HepG2 (cell line): Measurements from ENCODE around the gene ZNF644. TPM values are rescaled to one million over a fixed set of nuclear protein-coding genes. Genes with fewer than 3 reads are reported as not detected.

Experiments
- CENPX ChIP-seq: sonication (generic); formaldehyde crosslinking; IDR thresholded peaks from 2 replicates; pipeline ENCODE4 v1.9.0; 2021; ENCODE audit warnings: mild to moderate bottlenecking, missing genetic modification reagents, moderate library complexity
- HBP1 ChIP-seq: IDR thresholded peaks from 2 replicates; pipeline ENCODE4 v1.6.1; 2016; ENCODE audit warnings: low read depth, control low read depth
- NFATC3 ChIP-seq: sonication (generic); formaldehyde crosslinking; IDR thresholded peaks from 2 replicates; pipeline ENCODE4 v1.5.1; 2020; ENCODE audit warnings: mild to moderate bottlenecking, missing genetic modification reagents
- NR1H2 ChIP-seq: sonication (generic); formaldehyde crosslinking; IDR thresholded peaks from 2 replicates; pipeline ENCODE4 v1.8.1; 2022; ENCODE audit warnings: low read depth, missing genetic modification reagents, borderline replicate concordance
- PAWR ChIP-seq: sonication (generic); formaldehyde crosslinking; IDR thresholded peaks from 2 replicates; pipeline ENCODE4 v1.4.0; 2020; ENCODE audit warnings: missing genetic modification reagents, mild to moderate bottlenecking, borderline replicate concordance
- PHF21A ChIP-seq: sonication (generic); formaldehyde crosslinking; IDR thresholded peaks from 2 replicates; pipeline ENCODE4 v1.5.0; 2020; ENCODE audit warnings: mild to moderate bottlenecking, missing genetic modification reagents
- PREB ChIP-seq: sonication (generic); formaldehyde crosslinking; IDR thresholded peaks from 2 replicates; pipeline ENCODE4 v1.4.0; 2020; ENCODE audit warnings: missing genetic modification reagents
- SRY ChIP-seq: sonication (generic); formaldehyde crosslinking; IDR thresholded peaks from 2 replicates; pipeline ENCODE4 v1.8.0; 2022; ENCODE audit warnings: mild to moderate bottlenecking, missing genetic modification reagents
- TEAD3 ChIP-seq: optimal IDR thresholded peaks from 2 replicates; pipeline ENCODE3; 2016; ENCODE audit warnings: borderline replicate concordance
- ZBTB46 ChIP-seq: sonication (generic); formaldehyde crosslinking; IDR thresholded peaks from 2 replicates; pipeline ENCODE4 v1.4.0; 2020; ENCODE audit warnings: mild to moderate bottlenecking, missing genetic modification reagents, borderline replicate concordance
- ZFP36L1 ChIP-seq: sonication (generic); formaldehyde crosslinking; IDR thresholded peaks from 2 replicates; pipeline ENCODE4 v1.8.0; 2022; ENCODE audit warnings: mild to moderate bottlenecking, missing genetic modification reagents, moderate library complexity
- ZFX ChIP-seq: sonication (generic); formaldehyde crosslinking; IDR thresholded peaks from 2 replicates; pipeline ENCODE4 v1.4.0; 2020; ENCODE audit warnings: mild to moderate bottlenecking, low read depth, missing genetic modification reagents, moderate library complexity
- ZNF235 ChIP-seq: sonication (generic); formaldehyde crosslinking; IDR thresholded peaks from 2 replicates; pipeline ENCODE4 v1.8.1; 2023; ENCODE audit warnings: mild to moderate bottlenecking, missing genetic modification reagents, borderline replicate concordance
- ZNF260 ChIP-seq: sonication (generic); formaldehyde crosslinking; IDR thresholded peaks from 2 replicates; pipeline ENCODE4 v1.4.0; 2020; ENCODE audit warnings: missing genetic modification reagents, low read depth, mild to moderate bottlenecking, borderline replicate concordance
- ZNF563 ChIP-seq: sonication (generic); formaldehyde crosslinking; IDR thresholded peaks from 2 replicates; pipeline ENCODE4 v1.8.0; 2022; ENCODE audit warnings: mild to moderate bottlenecking, moderate library complexity, missing genetic modification reagents
- ZNF576 ChIP-seq: sonication (generic); formaldehyde crosslinking; IDR thresholded peaks from 2 replicates; pipeline ENCODE4 v1.4.0; 2020; ENCODE audit warnings: mild to moderate bottlenecking, missing genetic modification reagents
- ZNF761 ChIP-seq: sonication (generic); formaldehyde crosslinking; conservative IDR thresholded peaks from 2 replicates; pipeline ENCODE4 v1.4.0; 2020; ENCODE audit warnings: mild to moderate bottlenecking, missing genetic modification reagents
- polyA plus RNA-seq, 8 experiments: library from polyadenylated mRNA; depleted of rRNA in 3 of 8; stranded (reverse) in 7 of 8; unstranded in 1 of 8; fragments of >200 nt; fragmentation: Illumina TruSeq in 4 of 8; extraction: Trizol in 4 of 8; gene quantifications; 2 replicates each; pipeline versions ENCODE4 v1.2.1 to v1.2.3, GENCODE V29; 2011 to 2016; ENCODE audit warnings: low read depth in 4 of 8, missing spikeins in 1 of 8, mixed read lengths in 1 of 8; ENCODE audit not compliant: insufficient read depth in 1 of 8
- total RNA-seq, 5 experiments: library from RNA; depleted of rRNA; stranded (reverse); fragments of >200 nt; fragmentation: Illumina TruSeq; extraction: Trizol; gene quantifications; 2 replicates each; pipeline ENCODE4 v1.2.3, GENCODE V29; 2016; ENCODE audit warnings: low read depth in 1 of 5

Gene ZNF644
- total and polyA plus RNA-seq, 2 of the 13 experiments (the other 11 are each of a cell fraction or from before 2014, with no cell fraction given) = 17.7 to 51.7 TPM

- TF ChIP-seq ZNF576 (CRISPR knock-in tag) (no peak), ZNF563 (CRISPR knock-in tag) (peak; percentile 97), NR1H2 (CRISPR knock-in tag) (no peak), PAWR (no peak), ZBTB46 (CRISPR knock-in tag) (0 out of 2 replicates have a peak, but pooled peaks have one; percentile 43), ZFX (CRISPR knock-in tag) (peak; percentile 91), HBP1 (no peak), ZFP36L1 (CRISPR knock-in tag) (peak; percentile 90), PHF21A (CRISPR knock-in tag) (no peak; the same call in none of the 2 replicates), PREB (CRISPR knock-in tag) (no peak), TEAD3 (CRISPR knock-in tag) (peak; percentile 64), SRY (CRISPR knock-in tag) (peak; percentile 38; the same call in 1 of the 2 replicates), ZNF761 (CRISPR knock-in tag) (peak; percentile 92), ZNF235 (CRISPR knock-in tag) (no peak), CENPX (no peak), ZNF260 (no peak), NFATC3 (peak; percentile 82; the same call in 1 of the 2 replicates)
Measured at GRCh38 chr1:91021686-91022517, at the start of gene ZNF644 (continued).
